Measurements from ENCODE around the gene TDRD9.

Gene TDRD9

GRCh38 chr14:104034976-104035699 is 106.9 kb downstream of the TDRD9 start:
- no peak for DNase-seq

- DNase-seq = no peak
These were observed 108.0 kb downstream of the TDRD9 start for GRCh38 chr14:104036212-104036611.

GRCh38 chr14:104037074-104037473 is 108.8 kb downstream of the TDRD9 start:
- no peak for DNase-seq

GRCh38 chr14:104037903-104038302 is 109.6 kb downstream of the TDRD9 start:
- no peak for DNase-seq

- DNase-seq = no peak
These were observed 111.0 kb downstream of the TDRD9 start for GRCh38 chr14:104039214-104039613.

GRCh38 chr14:104040539-104040938 is 112.3 kb downstream of the TDRD9 start:
- no peak for DNase-seq

GRCh38 chr14:104041430-104042104 is 113.3 kb downstream of the TDRD9 start:
- no peak for DNase-seq

- no peak for DNase-seq
These were observed 115.8 kb downstream of the TDRD9 start for GRCh38 chr14:104044016-104044415.

GRCh38 chr14:104047761-104048160 is 119.5 kb downstream of the TDRD9 start:
- no peak for DNase-seq

- DNase-seq = no peak
These were observed 120.7 kb downstream of the TDRD9 start for GRCh38 chr14:104048758-104049507.

- no peak for DNase-seq
These were observed 121.5 kb downstream of the TDRD9 start for GRCh38 chr14:104049576-104050240.

- DNase-seq = no peak
These were observed 123.0 kb downstream of the TDRD9 start for GRCh38 chr14:104051092-104051813.

- DNase-seq = no peak
These were observed 126.1 kb downstream of the TDRD9 start for GRCh38 chr14:104054222-104054905.

GRCh38 chr14:104062281-104062680 is 134.0 kb downstream of the TDRD9 start:
- DNase-seq = peak; percentile 60

GRCh38 chr14:104064003-104064402 is 135.7 kb downstream of the TDRD9 start:
- no peak for DNase-seq

GRCh38 chr14:104066279-104066678 is 138.0 kb downstream of the TDRD9 start:
- DNase-seq = no peak

GRCh38 chr14:104066719-104067295 is 138.6 kb downstream of the TDRD9 start:
- peak; percentile 67 for DNase-seq

GRCh38 chr14:104069541-104069940 is 141.3 kb downstream of the TDRD9 start:
- DNase-seq = no peak

GRCh38 chr14:104072586-104072985 is 144.3 kb downstream of the TDRD9 start:
- no peak for DNase-seq

- DNase-seq = no peak
These were observed 145.5 kb downstream of the TDRD9 start for GRCh38 chr14:104073764-104074163.

GRCh38 chr14:104075530-104076151 is 147.4 kb downstream of the TDRD9 start:
- DNase-seq = no peak

All from inflammatory macrophage treated with lipopolysaccharide for 4 hours (primary cell).